Dendritic cell treated with granulocyte-macrophage colony-stimulating factor and Interleukin-4, amounts not matched to agents 40 ng/mL and 50 ng/mL, for 4 days (primary cell): ENCODE data around the gene UGDH.
A peak's percentile ranks its signal among the peaks of the same experiment; 100 is the strongest.

Source experiments
- H3K27ac Mint-ChIP-seq: one replicate; pipeline ENCODE4 v1.8.0; 2022; ENCODE audit warnings: mild to moderate bottlenecking, mixed read lengths
- H3K27me3 Mint-ChIP-seq: one replicate; pipeline ENCODE4 v1.8.0; 2022; ENCODE audit warnings: mild to moderate bottlenecking, mixed read lengths
- H3K36me3 Mint-ChIP-seq: one replicate; pipeline ENCODE4 v1.8.0; 2022; ENCODE audit warnings: low read depth, mixed read lengths
- H3K4me1 Mint-ChIP-seq: one replicate; pipeline ENCODE4 v1.8.0; 2022; ENCODE audit warnings: low read depth, mixed read lengths
- H3K4me3 Mint-ChIP-seq: one replicate; pipeline ENCODE4 v1.8.0; 2022; ENCODE audit warnings: mild to moderate bottlenecking, moderate library complexity, mixed read lengths
- H3K9me3 Mint-ChIP-seq: one replicate; pipeline ENCODE4 v1.8.0; 2022; ENCODE audit warnings: mixed read lengths
- intact Hi-C: fragments of 100-400 bp; cut with micrococcal nuclease; formaldehyde crosslinking; loops from one replicate; pipeline ENCODE4 v1.15.0; 2022

Gene UGDH

DNA sequence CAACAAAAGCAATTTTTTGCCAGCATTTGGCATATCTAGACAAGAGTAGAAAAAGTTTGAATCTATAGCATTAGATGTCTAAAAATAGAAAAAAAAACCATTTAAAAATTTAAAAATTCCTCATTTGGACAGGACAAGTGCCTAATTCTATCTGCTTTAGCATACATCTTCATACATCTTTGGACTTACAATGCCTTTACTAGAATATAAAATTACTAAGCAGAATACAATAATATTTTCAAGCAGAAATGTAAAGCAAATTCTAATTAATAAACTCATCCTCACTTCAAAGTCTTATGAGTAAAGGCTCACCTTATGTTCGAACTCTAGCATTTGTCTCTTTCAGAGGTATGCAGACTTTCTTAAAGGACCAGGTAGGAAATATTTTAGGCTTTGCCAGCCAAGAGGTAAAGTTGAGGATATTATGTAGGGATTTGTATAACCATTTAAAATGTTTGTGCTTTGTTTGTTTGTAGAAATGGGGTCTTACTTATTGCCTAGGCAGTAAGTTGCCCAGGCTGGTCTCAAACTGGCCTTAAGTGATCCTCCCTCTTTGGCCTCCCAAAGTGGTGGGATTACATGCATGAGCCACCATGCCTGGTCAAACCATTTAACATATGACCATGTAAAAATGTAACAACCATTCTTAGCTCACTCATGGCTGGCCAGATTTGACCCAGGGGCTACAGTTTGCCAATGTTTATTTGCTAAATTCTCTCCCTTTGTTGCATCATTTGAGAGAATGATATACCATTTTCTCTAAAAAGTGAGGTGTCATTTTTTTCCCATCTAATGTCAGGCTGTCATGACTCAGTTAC is 29.1 kb downstream of the UGDH start:
- H3K36me3 Mint-ChIP-seq: peaks cover 47% of the 10 kb centered on the region
- no peaks in the 10 kb centered on the region for H3K9me3 Mint-ChIP-seq
- no peak overlapping the region for H3K27ac Mint-ChIP-seq
- no peaks in the 10 kb centered on the region for H3K4me1 Mint-ChIP-seq
- H3K4me3 Mint-ChIP-seq: no peak overlapping the region
- no peaks in the 10 kb centered on the region for H3K27me3 Mint-ChIP-seq
- intact Hi-C loops: no loop called here

DNA sequence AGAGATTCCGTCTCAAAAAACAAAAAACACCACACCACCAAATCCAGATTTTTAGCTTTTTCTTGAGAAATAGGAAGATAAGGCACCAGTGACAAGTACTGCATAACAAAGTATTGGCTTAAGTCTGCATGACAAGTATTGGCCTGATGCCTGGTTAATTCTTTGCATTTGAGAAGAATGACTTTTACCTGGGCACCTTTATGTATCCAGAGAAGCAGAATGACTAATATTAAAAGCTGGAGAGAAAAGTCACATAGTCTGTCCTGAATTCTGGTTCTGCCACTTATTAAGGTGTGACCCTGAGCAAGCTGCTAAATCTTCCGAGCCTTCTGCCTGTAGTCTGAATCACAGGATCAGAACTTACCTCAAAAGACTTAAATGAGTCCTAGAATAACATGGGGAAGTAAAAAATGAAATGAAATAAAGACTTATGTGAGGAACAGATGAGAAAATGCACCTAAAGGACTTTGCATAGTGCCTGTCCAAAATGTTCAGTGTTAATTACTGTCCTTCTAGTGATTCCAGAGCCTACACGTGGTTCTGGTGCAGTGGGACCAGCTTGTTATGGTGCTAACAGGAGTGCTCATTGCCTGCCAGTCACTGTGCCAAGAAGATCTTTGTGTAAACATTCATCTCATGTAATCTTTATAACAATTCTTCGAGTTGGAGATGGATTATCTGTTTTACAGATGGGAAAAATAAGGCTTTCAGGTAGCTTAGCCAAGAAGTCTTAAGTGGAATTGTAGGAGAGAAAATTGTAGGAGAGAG is 31.6 kb downstream of the UGDH start:
- H3K4me1 Mint-ChIP-seq: no peaks in the 10 kb centered on the region
- no peak overlapping the region for H3K4me3 Mint-ChIP-seq
- H3K27me3 Mint-ChIP-seq: no peaks in the 10 kb centered on the region
- intact Hi-C loops: no loop called here
- peaks cover 26% of the 10 kb centered on the region for H3K36me3 Mint-ChIP-seq
- H3K9me3 Mint-ChIP-seq: no peaks in the 10 kb centered on the region
- H3K27ac Mint-ChIP-seq: no peak overlapping the region

DNA sequence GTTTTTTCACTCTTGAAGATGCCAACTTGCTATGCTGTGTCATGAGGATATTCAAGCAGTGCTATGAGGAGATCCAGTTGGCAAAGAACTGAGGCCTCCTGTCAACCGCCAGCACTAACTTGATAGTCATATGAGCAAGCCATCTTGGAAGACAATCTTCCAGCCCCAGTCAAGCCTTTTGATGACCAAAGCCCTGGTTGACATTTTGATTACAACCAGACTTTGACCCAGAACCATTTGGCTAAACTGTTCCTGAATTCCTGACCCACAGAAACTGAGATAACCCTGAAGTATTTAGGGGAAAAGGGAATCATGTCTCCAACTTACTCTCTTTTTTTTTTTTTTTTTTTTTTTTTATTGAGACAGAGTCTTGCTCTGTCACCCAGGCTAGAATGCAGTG is 32.9 kb downstream of the UGDH start:
- H3K36me3 Mint-ChIP-seq: peaks cover 13% of the 10 kb centered on the region
- H3K27ac Mint-ChIP-seq: no peak overlapping the region
- no peaks in the 10 kb centered on the region for H3K9me3 Mint-ChIP-seq
- no peaks in the 10 kb centered on the region for H3K27me3 Mint-ChIP-seq
- no peak overlapping the region for H3K4me3 Mint-ChIP-seq
- no peaks in the 10 kb centered on the region for H3K4me1 Mint-ChIP-seq
- intact Hi-C loops: no loop called here

DNA sequence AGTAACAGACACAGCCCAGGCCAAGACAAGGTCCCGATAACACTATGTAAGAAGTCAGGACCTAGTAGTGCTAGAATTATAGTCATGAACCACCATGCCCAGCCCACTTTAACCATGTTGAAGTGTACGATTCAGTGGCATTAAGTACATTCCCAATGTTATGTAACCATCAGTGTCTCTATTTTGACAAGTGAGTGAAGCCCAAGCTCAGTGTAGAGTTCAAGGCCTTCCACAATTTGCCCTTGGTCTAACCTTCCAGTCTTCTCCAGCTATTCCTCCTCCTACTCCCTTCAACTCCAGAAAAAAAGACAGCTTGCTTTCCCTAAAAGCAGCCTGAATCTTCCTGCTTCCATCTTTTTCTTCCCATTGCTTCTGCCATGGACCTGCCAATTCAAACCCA is 36.9 kb downstream of the UGDH start:
- Mint-ChIP-seq H3K9me3 (no peaks in the 10 kb centered on the region), H3K27me3 (no peaks in the 10 kb centered on the region), H3K4me3 (no peak overlapping the region), H3K27ac (no peak overlapping the region), H3K36me3 (no peaks in the 10 kb centered on the region), H3K4me1 (peaks cover 15% of the 10 kb centered on the region)
- intact Hi-C loops: no loop called here

DNA sequence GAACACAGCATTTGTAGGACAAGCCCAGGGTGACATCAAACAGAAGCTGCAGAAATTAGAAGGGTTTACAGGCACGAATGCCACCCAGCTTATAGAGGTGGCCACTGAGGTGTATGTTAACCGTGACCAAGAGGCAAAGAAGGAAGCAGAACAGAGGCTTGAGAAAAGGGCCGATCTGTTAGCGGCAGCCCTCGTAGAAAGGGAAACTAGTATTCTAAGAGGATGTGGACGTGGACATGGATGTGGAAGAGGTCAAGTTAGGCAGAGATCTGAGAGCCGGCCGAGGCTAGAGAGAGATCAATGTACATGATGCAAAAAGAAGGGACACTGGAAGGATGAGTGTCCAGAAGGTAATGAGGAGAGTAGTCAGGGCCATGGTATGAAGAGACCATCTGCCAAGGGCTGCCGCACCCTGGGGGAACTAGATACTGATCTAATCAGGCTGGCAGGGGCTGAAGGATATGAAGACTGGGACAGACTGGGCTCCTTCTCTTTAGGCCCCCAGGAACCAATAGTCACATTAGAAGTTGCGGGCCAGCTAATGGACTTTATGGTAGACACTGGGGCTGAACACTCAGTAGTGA is 40.9 kb downstream of the UGDH start:
- no peaks in the 10 kb centered on the region for H3K27me3 Mint-ChIP-seq
- intact Hi-C loops: no loop called here
- peaks cover 30% of the 10 kb centered on the region for H3K4me1 Mint-ChIP-seq
- H3K9me3 Mint-ChIP-seq: no peaks in the 10 kb centered on the region
- H3K4me3 Mint-ChIP-seq: peak overlapping the region; percentile 20
- peak overlapping the region; percentile 60 for H3K27ac Mint-ChIP-seq
- no peaks in the 10 kb centered on the region for H3K36me3 Mint-ChIP-seq

DNA sequence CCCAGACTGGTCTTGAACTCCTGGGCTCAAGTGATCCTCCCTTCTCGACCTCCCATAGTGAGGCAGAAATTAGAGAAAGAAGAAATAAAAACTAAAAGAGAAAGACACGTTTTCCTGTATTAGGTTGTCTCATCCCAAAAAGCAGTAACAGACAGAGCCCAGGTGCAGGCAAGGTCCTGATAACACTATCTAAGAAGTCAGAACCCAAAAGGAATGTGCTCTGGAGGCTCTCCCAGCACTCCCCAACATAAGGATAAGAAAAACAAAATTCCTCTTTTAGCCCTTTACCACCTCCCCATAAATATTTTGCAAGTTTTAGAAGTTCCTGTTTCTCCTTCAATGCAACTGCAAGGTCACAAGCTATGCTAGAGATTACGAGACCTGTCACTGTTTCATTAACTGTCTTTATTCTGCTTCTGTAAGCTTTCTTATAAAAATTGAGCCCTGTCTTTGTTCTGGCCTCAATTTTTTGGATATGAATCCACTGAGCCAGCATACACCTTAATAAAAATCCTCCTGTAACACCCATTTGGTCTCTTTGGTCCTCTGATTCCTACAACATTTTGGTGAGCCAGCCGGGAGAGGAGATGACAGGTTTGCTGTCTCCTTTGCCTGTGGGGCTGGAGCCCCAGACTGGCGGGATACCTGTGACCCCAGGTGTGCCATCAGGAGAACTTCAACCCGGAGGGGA is 42.5 kb downstream of the UGDH start:
- Mint-ChIP-seq H3K27ac (peak overlapping the region; percentile 80), H3K27me3 (no peaks in the 10 kb centered on the region), H3K9me3 (no peaks in the 10 kb centered on the region), H3K36me3 (no peaks in the 10 kb centered on the region), H3K4me3 (no peak overlapping the region), H3K4me1 (peaks cover 42% of the 10 kb centered on the region)
- intact Hi-C loops: no loop called here

DNA sequence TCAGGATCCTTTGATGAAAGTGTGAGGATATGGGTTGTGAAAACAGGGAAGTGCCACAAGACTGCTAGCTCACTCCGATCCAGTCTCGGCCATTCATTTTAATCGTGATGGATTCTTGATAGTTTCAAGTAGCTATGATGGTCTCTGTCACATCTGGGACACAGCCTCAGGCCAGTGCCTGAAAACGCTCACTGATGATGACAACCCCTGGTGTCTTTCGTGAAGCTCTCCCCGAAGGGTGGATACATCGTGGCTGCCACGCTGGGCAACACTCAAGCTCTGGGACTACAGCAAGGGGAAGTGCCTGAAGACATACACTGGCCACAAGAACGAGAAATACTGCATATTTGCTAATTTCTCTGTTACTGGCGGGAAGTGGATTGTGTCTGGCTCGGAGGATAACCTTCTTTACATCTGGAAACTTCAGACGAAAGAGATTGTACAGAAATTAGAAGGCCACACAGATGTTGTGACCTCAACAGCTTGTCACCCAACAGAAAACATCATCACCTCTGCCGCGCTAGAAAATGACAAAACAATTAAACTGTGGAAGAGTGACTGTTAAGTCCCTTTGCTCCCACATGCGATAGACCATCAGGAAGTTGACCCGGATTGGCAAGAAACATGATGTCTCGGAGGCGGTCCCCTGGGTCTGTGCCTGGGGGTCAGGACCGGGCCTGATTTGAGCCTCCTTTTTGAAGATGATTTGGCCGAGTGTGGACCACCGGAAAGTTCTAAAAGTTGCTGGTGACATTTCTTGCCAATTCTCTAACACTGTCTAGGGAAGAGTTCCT is 46.1 kb downstream of the UGDH start:
- peak overlapping the region; percentile 77 for H3K4me3 Mint-ChIP-seq
- no peaks in the 10 kb centered on the region for H3K27me3 Mint-ChIP-seq
- intact Hi-C loops: no loop called here
- no peaks in the 10 kb centered on the region for H3K9me3 Mint-ChIP-seq
- H3K36me3 Mint-ChIP-seq: peaks cover 20% of the 10 kb centered on the region
- peaks cover 34% of the 10 kb centered on the region for H3K4me1 Mint-ChIP-seq
- peak overlapping the region; percentile 91 for H3K27ac Mint-ChIP-seq

DNA sequence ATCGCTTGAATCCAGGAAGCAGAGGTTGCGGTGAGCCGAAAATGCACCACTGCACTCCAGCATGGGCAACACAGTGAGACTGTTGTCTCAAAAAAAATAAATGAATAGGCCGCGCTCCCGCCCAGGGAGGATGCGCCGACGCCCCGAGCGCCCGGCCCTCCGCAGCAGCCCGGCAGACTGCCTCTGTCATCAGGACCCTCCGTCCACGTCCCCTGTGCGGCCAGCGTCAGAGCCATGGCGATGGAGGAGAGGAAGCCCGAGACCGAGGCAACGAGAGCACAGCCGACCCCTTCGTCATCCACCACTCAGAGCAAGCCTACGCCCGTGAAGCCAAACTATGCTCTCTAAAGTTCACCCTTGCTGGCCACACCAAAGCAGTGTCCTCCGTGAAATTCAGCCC is 47.0 kb downstream of the UGDH start:
- Mint-ChIP-seq H3K27ac (peak overlapping the region; percentile 91), H3K36me3 (peaks cover 24% of the 10 kb centered on the region)
- intact Hi-C loops: no loop called here

DNA sequence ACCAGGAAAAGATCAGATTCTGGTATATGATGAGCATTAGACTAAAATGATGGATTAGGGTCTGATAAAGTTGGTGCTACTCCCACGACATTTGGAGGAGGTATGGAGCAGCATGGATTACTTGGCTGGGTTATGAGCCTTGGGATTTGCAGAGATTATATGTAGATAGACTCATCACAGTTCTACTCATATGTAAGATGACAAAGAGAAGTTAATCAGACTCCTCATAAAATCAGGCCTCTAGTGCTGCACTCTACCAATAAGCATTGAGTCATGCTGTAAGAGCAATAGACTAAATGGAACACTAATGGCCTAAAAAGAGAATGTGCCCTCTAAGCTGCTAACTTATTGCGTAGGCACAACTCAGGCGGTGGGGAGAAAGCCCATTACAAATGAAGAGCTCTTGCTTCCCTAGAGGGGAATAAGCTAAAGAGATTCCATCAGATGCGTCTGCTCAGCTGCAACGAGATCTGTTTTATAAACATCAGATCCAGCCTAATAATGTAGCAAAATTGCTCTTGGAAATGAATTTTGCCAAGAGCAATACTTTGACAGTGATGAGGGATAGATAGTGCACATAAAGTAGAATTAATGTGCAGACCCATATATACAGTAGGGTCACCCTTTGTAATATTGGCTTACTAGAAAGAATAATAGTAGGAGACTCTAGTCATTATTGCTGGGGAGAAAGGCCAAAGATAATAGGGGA is 50.9 kb downstream of the UGDH start:
- Mint-ChIP-seq H3K4me1 (peaks cover 12% of the 10 kb centered on the region), H3K36me3 (peaks cover 42% of the 10 kb centered on the region), H3K4me3 (no peak overlapping the region), H3K9me3 (no peaks in the 10 kb centered on the region), H3K27me3 (no peaks in the 10 kb centered on the region), H3K27ac (no peak overlapping the region)
- intact Hi-C loops: no loop called here

More for the DNA sequence above, 47.0 kb downstream of the UGDH start:
- no peaks in the 10 kb centered on the region for H3K27me3 Mint-ChIP-seq
- no peak overlapping the region for H3K4me3 Mint-ChIP-seq
- peaks cover 26% of the 10 kb centered on the region for H3K4me1 Mint-ChIP-seq
- H3K9me3 Mint-ChIP-seq: no peaks in the 10 kb centered on the region

DNA sequence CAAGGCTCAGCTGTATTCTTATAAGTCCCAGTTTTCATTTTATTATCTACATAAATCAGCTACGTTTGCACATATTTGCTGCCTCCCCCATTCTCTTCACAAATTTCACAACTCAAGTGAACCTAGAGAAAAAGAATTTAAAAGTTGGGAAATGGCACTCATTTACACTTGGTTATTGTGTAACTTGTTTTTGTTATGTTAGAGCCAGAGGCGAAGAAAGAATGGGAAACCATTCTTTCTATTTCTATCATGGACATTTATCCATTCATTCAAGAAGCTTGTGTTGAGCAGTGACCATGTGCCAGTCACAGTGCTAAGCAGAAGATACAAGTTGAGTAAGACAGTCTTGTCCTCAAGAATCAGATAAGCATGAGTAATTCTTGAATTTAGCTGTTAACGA is 54.8 kb downstream of the UGDH start:
- intact Hi-C loops: no loop called here
- H3K36me3 Mint-ChIP-seq: peaks cover 46% of the 10 kb centered on the region
- H3K27me3 Mint-ChIP-seq: no peaks in the 10 kb centered on the region
- no peak overlapping the region for H3K27ac Mint-ChIP-seq
- no peak overlapping the region for H3K4me3 Mint-ChIP-seq
- peaks cover 6% of the 10 kb centered on the region for H3K4me1 Mint-ChIP-seq
- H3K9me3 Mint-ChIP-seq: no peaks in the 10 kb centered on the region

DNA sequence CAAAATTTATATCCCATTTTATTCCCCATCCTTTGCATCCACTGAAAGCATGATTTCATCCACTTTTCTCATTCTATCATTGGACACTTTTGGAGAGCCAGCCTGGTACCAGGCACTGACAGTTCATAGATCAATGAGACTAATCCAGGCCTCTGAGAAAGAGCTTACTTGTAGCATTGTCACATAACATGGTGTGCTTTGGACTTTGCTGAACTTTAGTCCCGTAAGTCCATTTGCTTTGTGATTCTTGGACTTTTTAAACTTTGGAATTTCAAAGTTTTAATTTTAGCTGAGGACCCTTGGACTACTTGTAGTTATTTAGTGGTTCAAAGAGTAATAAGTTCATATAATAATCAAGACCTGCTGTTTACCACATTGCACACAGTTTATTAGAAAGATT is 56.8 kb downstream of the UGDH start:
- H3K27ac Mint-ChIP-seq: no peak overlapping the region
- H3K4me1 Mint-ChIP-seq: peaks cover 6% of the 10 kb centered on the region
- intact Hi-C loops: no loop called here
- H3K9me3 Mint-ChIP-seq: no peaks in the 10 kb centered on the region
- H3K4me3 Mint-ChIP-seq: no peak overlapping the region
- no peaks in the 10 kb centered on the region for H3K27me3 Mint-ChIP-seq
- peaks cover 40% of the 10 kb centered on the region for H3K36me3 Mint-ChIP-seq

DNA sequence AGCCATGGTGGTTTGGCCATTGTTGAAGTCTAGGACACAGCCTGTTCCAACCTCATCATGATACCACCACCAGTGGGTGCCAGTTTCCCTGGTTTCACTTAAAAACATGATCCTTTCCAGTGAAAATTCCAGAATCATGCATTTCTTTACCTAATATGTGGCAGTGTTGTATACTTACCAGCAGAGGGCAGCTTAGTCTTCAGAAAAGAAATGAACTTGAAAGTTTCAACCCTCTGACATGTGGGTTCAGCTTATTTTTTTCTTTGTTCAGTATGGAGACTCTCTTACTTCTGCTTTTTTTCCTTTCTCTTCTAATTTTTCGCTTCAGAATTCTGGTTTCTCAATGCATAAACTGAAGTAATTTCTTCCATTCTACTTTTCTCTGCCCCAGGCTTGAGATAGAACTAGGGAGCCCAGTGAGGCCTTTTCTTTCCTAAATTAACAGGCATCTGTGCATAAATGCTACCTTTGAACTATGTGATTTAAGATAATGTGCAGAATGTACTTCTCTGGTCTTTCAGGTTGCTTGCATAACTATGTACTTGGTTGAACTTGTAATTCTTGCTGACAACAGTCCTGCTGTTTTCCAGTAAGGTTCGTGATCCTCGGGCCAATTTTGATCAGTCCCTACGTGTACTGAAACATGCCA is 57.7 kb downstream of the UGDH start:
- Mint-ChIP-seq H3K4me3 (peak overlapping the region; percentile 60), H3K9me3 (no peaks in the 10 kb centered on the region), H3K27ac (peak overlapping the region; percentile 87), H3K4me1 (peaks cover 6% of the 10 kb centered on the region), H3K27me3 (no peaks in the 10 kb centered on the region), H3K36me3 (peaks cover 48% of the 10 kb centered on the region)
- intact Hi-C loops: loop anchor here (1.0 to 2.0 kb wide), 2 partner anchors 191 to 507 kb away; no protein-coding TSS in a partner anchor
